ENCODE measurements around the gene SLC39A2.

SLC39A2 gene

DNA sequence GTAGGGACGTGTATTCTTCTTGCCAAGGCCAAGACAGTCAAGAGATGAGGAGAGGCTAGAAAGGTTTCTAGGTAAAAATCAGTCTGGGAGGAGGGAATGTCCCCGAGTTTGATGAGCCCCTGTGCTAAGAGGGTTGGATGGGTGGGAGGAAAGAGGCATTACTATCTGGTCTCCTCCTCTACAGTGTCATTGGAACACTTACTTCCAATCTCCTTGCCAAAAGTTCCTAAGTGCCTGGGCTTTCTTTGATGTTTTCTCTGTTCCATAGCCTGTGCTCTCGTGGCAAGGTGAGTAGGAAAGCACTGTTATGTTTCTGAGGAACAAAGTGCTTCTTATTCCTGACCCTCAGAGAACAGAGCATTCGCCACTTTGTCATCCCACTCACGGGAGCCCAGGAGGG is 35.6 kb downstream of the SLC39A2 start, which contains the start of gene RNASE13:
RNASE13 (minus strand) TSS at position 101 of the 400 bp plus-strand sequence. CDS start 519 bp downstream, outside the sequence.
- no peak within 1 kb of the TSS for H3K27ac ChIP-seq
- H3K4me2 ChIP-seq = no peak within 1 kb of the TSS
- no peak within 1 kb of the TSS for H2AFZ ChIP-seq (ENCODE audit: low read depth)
- no peaks in the 10 kb centered on the region for H3K27me3 ChIP-seq (ENCODE audit: insufficient read depth, low read depth)
- H4K20me1 ChIP-seq (ENCODE audit: insufficient read depth) = no peaks in the 10 kb centered on the region
- H3K79me2 ChIP-seq (ENCODE audit: insufficient read depth, low read depth) = no peaks in the 10 kb centered on the region
- H3K4me1 ChIP-seq (ENCODE audit: low read depth, poor library complexity, severe bottlenecking) = no peaks in the 10 kb centered on the region
- H3K4me3 ChIP-seq (IDR thresholded peaks at IDR 0.05; ENCODE audit: insufficient read depth, low read depth, low read length) = no peak within 1 kb of the TSS
- no peak within 1 kb of the TSS for H3K9ac ChIP-seq
- TF ChIP-seq, protein P1, sequence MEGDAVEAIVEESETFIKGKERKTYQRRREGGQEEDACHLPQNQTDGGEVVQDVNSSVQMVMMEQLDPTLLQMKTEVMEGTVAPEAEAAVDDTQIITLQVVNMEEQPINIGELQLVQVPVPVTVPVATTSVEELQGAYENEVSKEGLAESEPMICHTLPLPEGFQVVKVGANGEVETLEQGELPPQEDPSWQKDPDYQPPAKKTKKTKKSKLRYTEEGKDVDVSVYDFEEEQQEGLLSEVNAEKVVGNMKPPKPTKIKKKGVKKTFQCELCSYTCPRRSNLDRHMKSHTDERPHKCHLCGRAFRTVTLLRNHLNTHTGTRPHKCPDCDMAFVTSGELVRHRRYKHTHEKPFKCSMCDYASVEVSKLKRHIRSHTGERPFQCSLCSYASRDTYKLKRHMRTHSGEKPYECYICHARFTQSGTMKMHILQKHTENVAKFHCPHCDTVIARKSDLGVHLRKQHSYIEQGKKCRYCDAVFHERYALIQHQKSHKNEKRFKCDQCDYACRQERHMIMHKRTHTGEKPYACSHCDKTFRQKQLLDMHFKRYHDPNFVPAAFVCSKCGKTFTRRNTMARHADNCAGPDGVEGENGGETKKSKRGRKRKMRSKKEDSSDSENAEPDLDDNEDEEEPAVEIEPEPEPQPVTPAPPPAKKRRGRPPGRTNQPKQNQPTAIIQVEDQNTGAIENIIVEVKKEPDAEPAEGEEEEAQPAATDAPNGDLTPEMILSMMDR (conservative IDR thresholded peaks at IDR 0.05; ENCODE audit: low read depth, low read length) = no peak
- H3K36me3 ChIP-seq (ENCODE audit: insufficient read depth) = no peaks in the 10 kb centered on the region

DNA sequence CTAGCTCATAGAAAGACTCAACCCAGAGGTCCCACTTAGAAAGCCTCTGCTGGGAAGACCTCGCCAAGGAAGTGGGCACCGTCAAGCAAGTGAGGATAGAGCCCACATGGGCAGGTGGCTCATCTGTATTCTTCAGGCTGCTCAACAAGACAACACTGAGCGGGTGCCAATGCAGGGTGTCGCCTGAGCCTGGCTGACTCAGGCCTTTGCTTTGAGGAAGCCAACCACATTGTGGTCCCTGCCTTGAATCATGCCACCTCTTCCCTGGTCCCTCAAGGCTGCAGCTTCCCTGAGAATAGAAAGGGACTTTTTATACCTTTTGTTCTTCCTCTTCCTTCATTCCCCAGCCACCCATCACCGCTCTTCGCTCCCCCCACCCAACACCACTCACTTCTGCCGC is 37.7 kb downstream of the SLC39A2 start:
- no peak overlapping the region for H3K9ac ChIP-seq
- H2AFZ ChIP-seq (ENCODE audit: low read depth) = no peak overlapping the region
- H3K4me3 ChIP-seq (IDR thresholded peaks at IDR 0.05; ENCODE audit: insufficient read depth, low read depth, low read length) = no peak overlapping the region
- no peaks in the 10 kb centered on the region for H4K20me1 ChIP-seq (ENCODE audit: insufficient read depth)
- TF ChIP-seq, protein P1 (conservative IDR thresholded peaks at IDR 0.05; ENCODE audit: low read depth, low read length) = no peak
- H3K27me3 ChIP-seq (ENCODE audit: insufficient read depth, low read depth) = no peaks in the 10 kb centered on the region
- H3K4me2 ChIP-seq = no peak overlapping the region
- H3K4me1 ChIP-seq (ENCODE audit: low read depth, poor library complexity, severe bottlenecking) = no peaks in the 10 kb centered on the region
- no peak overlapping the region for H3K27ac ChIP-seq
- no peaks in the 10 kb centered on the region for H3K36me3 ChIP-seq (ENCODE audit: insufficient read depth)
- no peaks in the 10 kb centered on the region for H3K79me2 ChIP-seq (ENCODE audit: insufficient read depth, low read depth)

DNA sequence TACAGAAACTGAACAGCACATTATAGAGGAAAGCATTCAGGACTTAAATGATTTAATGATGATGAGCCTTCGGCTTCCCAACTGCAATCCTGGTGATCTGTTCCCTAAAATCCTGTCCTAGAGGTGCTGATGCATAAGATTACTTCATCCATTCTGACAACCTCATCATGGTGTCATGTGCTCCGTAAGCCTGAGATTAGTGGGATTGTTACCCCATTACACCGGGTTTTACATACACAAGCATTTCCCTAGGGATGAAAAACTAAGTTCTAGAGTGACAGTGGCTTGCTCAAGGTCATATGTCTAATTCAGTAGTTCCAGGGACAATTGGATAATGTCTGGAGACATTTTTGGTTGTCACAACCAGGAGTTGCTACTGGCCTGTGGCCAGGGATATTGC is 38.1 kb downstream of the SLC39A2 start:
- Histone ChIP-seq H3K27ac (no peak overlapping the region), H3K27me3 (ENCODE audit: insufficient read depth, low read depth) (no peaks in the 10 kb centered on the region)

DNA sequence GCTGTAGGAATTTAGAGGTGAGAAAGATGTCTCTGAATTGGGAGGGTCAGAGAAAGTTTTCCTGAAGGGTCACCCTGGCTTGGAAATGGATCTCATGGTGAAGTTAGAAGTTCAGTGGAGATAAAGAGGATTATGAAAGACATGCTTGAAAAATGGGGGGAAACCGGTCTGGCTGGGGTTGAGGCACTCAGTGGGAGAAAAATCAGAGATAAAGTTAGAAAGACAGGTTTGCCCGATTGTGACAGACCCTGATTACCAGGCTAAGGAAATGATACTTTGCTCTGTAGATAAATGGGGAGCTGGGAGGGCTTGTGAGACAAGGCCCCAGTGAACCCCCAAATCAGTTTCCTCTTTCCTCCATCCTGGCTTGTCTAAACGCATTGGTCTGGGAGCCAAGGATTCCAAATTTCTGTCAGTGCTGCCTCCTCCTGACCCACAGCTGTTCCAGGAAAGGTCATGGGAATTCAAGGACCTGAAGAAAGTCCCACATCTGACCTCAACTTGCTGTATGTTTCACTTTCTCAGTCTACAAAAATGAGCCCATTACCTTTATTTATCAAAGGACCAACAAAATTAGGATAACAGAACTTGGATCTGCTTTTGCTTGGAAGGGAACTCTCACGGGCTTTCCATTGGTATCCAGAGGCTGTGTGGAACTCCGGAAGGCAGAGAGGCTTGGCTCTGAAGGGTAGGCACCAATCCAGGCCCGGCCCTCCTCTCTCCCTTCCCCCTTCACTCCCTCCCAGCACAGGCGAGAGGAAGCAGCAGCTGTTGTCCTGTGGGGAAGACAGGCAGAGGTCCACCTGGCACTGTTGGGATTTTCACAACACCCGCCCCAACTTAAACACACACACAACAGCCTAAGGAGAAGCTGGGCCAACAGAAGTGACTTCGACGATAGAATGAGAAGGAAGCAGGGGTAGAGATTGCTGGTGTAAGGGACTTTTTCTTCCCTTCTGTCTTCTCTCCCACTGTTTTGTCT is 39.6 kb downstream of the SLC39A2 start:
- no peak overlapping the region for H3K9ac ChIP-seq
- no peak overlapping the region for H2AFZ ChIP-seq (ENCODE audit: low read depth)
- H3K4me2 ChIP-seq = no peak overlapping the region
- no peaks in the 10 kb centered on the region for H3K79me2 ChIP-seq (ENCODE audit: insufficient read depth, low read depth)
- no peaks in the 10 kb centered on the region for H4K20me1 ChIP-seq (ENCODE audit: insufficient read depth)
- no peaks in the 10 kb centered on the region for H3K27me3 ChIP-seq (ENCODE audit: insufficient read depth, low read depth)
- H3K27ac ChIP-seq = no peak overlapping the region
- no peaks in the 10 kb centered on the region for H3K4me1 ChIP-seq (ENCODE audit: low read depth, poor library complexity, severe bottlenecking)
- TF ChIP-seq, protein P1 (conservative IDR thresholded peaks at IDR 0.05; ENCODE audit: low read depth, low read length) = no peak
- H3K4me3 ChIP-seq (IDR thresholded peaks at IDR 0.05; ENCODE audit: insufficient read depth, low read depth, low read length) = no peak overlapping the region
- H3K36me3 ChIP-seq (ENCODE audit: insufficient read depth) = no peaks in the 10 kb centered on the region

More for the DNA sequence above, 38.1 kb downstream of the SLC39A2 start:
- no peak overlapping the region for H2AFZ ChIP-seq (ENCODE audit: low read depth)
- no peaks in the 10 kb centered on the region for H3K79me2 ChIP-seq (ENCODE audit: insufficient read depth, low read depth)
- H4K20me1 ChIP-seq (ENCODE audit: insufficient read depth) = no peaks in the 10 kb centered on the region
- H3K4me3 ChIP-seq (IDR thresholded peaks at IDR 0.05; ENCODE audit: insufficient read depth, low read depth, low read length) = no peak overlapping the region
- H3K4me1 ChIP-seq (ENCODE audit: low read depth, poor library complexity, severe bottlenecking) = no peaks in the 10 kb centered on the region
- H3K36me3 ChIP-seq (ENCODE audit: insufficient read depth) = no peaks in the 10 kb centered on the region
- no peak overlapping the region for H3K4me2 ChIP-seq
- H3K9ac ChIP-seq = no peak overlapping the region
- TF ChIP-seq, protein P1 (conservative IDR thresholded peaks at IDR 0.05; ENCODE audit: low read depth, low read length) = no peak

Data from KMS-11 (cell line).